H1 (cell line): ENCODE data around the gene RFPL1. TPM values are rescaled to one million over a fixed set of nuclear protein-coding genes. Genes with fewer than 3 reads are reported as not detected.

Experiments
- CTCF ChIA-PET: fragments of 300-600 bp; sonication (Branson Sonifier 250); formaldehyde crosslinking; loops from one replicate; lab custom pipeline; 2021; ENCODE audit not compliant: partially characterized antibody; lab: Charles Lee
- POLR2A ChIA-PET: fragments of 300-600 bp; sonication (Branson Sonifier 250); formaldehyde crosslinking; loops from one replicate; lab custom pipeline; 2021; ENCODE audit warnings: inconsistent platforms; ENCODE audit not compliant: partially characterized antibody; lab: Charles Lee
- DNase-seq, 2 experiments: peaks; one replicate each; pipeline versions ENCODE4 v3.0.0 to v3.0.0-alpha.2; 2010 to 2022; ENCODE audit warnings: low spot score in 2 of 2, low read depth in 1 of 2, mixed read lengths in 1 of 2
- FAIRE-seq: peaks from 2 replicates; lab custom pipeline; 2011; peaks lifted over from hg19 to GRCh38; lab: Jason Lieb, UNC
- H2AFZ ChIP-seq: 2 replicates; pipeline ENCODE4 v1.8.1; 2012; ENCODE audit warnings: low read length, inconsistent platforms
- H2AK5ac ChIP-seq: 2 replicates; pipeline ENCODE4 v1.6.1; 2013; ENCODE audit warnings: low read depth, low read length
- H2BK120ac ChIP-seq: replicated peaks from 2 replicates; pipeline ENCODE3; 2013; ENCODE audit warnings: low read depth, low read length, inconsistent platforms
- H2BK12ac ChIP-seq: 2 replicates; pipeline ENCODE4 v1.6.1; 2013; ENCODE audit warnings: low read depth, low read length
- H2BK15ac ChIP-seq: 2 replicates; pipeline ENCODE4 v1.6.1; 2013; ENCODE audit warnings: low read length
- H2BK20ac ChIP-seq: 2 replicates; pipeline ENCODE4 v1.6.1; 2013; ENCODE audit warnings: low read length
- H2BK5ac ChIP-seq: 2 replicates; pipeline ENCODE4 v1.6.1; 2013; ENCODE audit warnings: low read depth, low read length
- H3K14ac ChIP-seq: 2 replicates; pipeline ENCODE4 v1.6.1; 2013; ENCODE audit warnings: inconsistent platforms; ENCODE audit not compliant: insufficient read length
- H3K18ac ChIP-seq: 2 replicates; pipeline ENCODE4 v1.6.1; 2013; ENCODE audit warnings: low read length; ENCODE audit errors: extremely low read depth
- H3K23ac ChIP-seq: 2 replicates; pipeline ENCODE4 v1.6.1; 2013; ENCODE audit warnings: inconsistent platforms; ENCODE audit not compliant: insufficient read length
- H3K23me2 ChIP-seq: 2 replicates; pipeline ENCODE4 v1.6.1; 2013; ENCODE audit warnings: low read depth, low read length
- H3K27ac ChIP-seq: 2 replicates; pipeline ENCODE4 v1.6.1; 2011; ENCODE audit warnings: low read depth, low read length, inconsistent platforms
- H3K27me3 ChIP-seq, 4 experiments: replicated peaks in 1 of 4; 1 replicate in 1 of 4; 2 replicates in 3 of 4; pipeline versions ENCODE4 v1.6.1 to v1.8.1; 2011 to 2013; ENCODE audit warnings: low read length in 3 of 4, mild to moderate bottlenecking in 3 of 4, inconsistent platforms in 2 of 4, mixed read lengths in 2 of 4, moderate library complexity in 1 of 4; ENCODE audit not compliant: control insufficient read depth in 3 of 4, insufficient read depth in 3 of 4; ENCODE audit errors: extremely low read depth in 1 of 4
- H3K36me3 ChIP-seq, 4 experiments: 2 replicates each; pipeline versions ENCODE4 v1.6.1 to v1.8.1; 2011 to 2013; ENCODE audit warnings: mild to moderate bottlenecking in 4 of 4, low read length in 3 of 4, moderate library complexity in 2 of 4, control low read depth in 1 of 4, inconsistent platforms in 1 of 4; ENCODE audit not compliant: insufficient read depth in 4 of 4, control insufficient read depth in 2 of 4
- H3K4ac ChIP-seq: replicated peaks from 2 replicates; pipeline ENCODE3; 2013; ENCODE audit warnings: low read length, low read depth, mixed read lengths, inconsistent platforms; ENCODE audit not compliant: insufficient read length
- H3K4me1 ChIP-seq, 4 experiments: replicated peaks in 1 of 4; 1 replicate in 1 of 4; 2 replicates in 3 of 4; pipeline versions ENCODE4 v1.6.1 to v1.8.1; 2011 to 2013; ENCODE audit warnings: low read length in 3 of 4, inconsistent platforms in 2 of 4, mixed read lengths in 1 of 4; ENCODE audit not compliant: insufficient read depth in 4 of 4, control insufficient read depth in 3 of 4
- H3K4me2 ChIP-seq, 2 experiments: 2 replicates each; pipeline versions ENCODE4 v1.6.1 to v1.8.1; 2011 to 2013; ENCODE audit warnings: low read depth in 2 of 2, low read length in 2 of 2, control low read depth in 1 of 2, inconsistent platforms in 1 of 2, mild to moderate bottlenecking in 1 of 2; ENCODE audit not compliant: insufficient read depth in 1 of 2
- H3K4me3 ChIP-seq, 4 experiments: fragments of 200-600, 300-600 bp in 1 of 4; sonication (generic), shearing (Covaris generic), sonication (Bioruptor Twin) in 1 of 4; 2 replicates each; pipeline versions ENCODE4 v1.5.1 to v1.8.1; 2011 to 2016; ENCODE audit warnings: low read length in 4 of 4, low read depth in 3 of 4, control low read depth in 2 of 4, inconsistent platforms in 2 of 4, mild to moderate bottlenecking in 2 of 4, mixed read lengths in 1 of 4, moderate library complexity in 1 of 4; ENCODE audit not compliant: insufficient read depth in 2 of 4; ENCODE audit errors: extremely low read depth in 1 of 4
- H3K56ac ChIP-seq: replicated peaks from 2 replicates; pipeline ENCODE3; 2013; ENCODE audit warnings: low read depth, mild to moderate bottlenecking, mixed read lengths, low read length, inconsistent platforms; ENCODE audit not compliant: insufficient read length
- H3K79me1 ChIP-seq: 2 replicates; pipeline ENCODE4 v1.6.1; 2013; ENCODE audit warnings: low read depth, low read length, control low read depth
- H3K79me2 ChIP-seq, 2 experiments: 2 replicates each; pipeline versions ENCODE4 v1.6.1 to v1.8.1; 2012 to 2013; ENCODE audit warnings: low read length in 2 of 2, mild to moderate bottlenecking in 2 of 2, inconsistent platforms in 1 of 2; ENCODE audit not compliant: insufficient read depth in 2 of 2, control insufficient read depth in 1 of 2
- H3K9ac ChIP-seq, 4 experiments: replicated peaks in 1 of 4; 1 replicate in 1 of 4; 2 replicates in 3 of 4; pipeline versions ENCODE4 v1.6.1 to v1.8.1; 2011 to 2013; ENCODE audit warnings: low read depth in 3 of 4, low read length in 3 of 4, control low read depth in 2 of 4, mild to moderate bottlenecking in 2 of 4, moderate library complexity in 2 of 4, inconsistent platforms in 1 of 4; ENCODE audit errors: extremely low read depth in 1 of 4
- H3K9me3 ChIP-seq, 2 experiments: 2 replicates each; pipeline versions ENCODE4 v1.6.1 to v1.8.1; 2012 to 2013; ENCODE audit warnings: mild to moderate bottlenecking in 2 of 2, moderate library complexity in 2 of 2, control low read depth in 1 of 2, inconsistent platforms in 1 of 2, low read depth in 1 of 2, low read length in 1 of 2, mixed read lengths in 1 of 2; ENCODE audit not compliant: insufficient read depth in 2 of 2
- H4K20me1 ChIP-seq, 2 experiments: replicated peaks in 1 of 2; 2 replicates each; pipeline versions ENCODE3 to v1.8.1; 2011 to 2013; ENCODE audit warnings: inconsistent platforms in 2 of 2, low read length in 2 of 2, mild to moderate bottlenecking in 1 of 2; ENCODE audit not compliant: insufficient read depth in 2 of 2, control insufficient read depth in 1 of 2
- H4K5ac ChIP-seq: 2 replicates; pipeline ENCODE4 v1.6.1; 2013; ENCODE audit warnings: low read length, low read depth, mixed read lengths, inconsistent platforms; ENCODE audit not compliant: insufficient read length
- H4K8ac ChIP-seq: 2 replicates; pipeline ENCODE4 v1.8.0; 2013; ENCODE audit warnings: mild to moderate bottlenecking, moderate library complexity, low read length, inconsistent platforms; ENCODE audit not compliant: insufficient read depth; ENCODE audit errors: extremely low read depth
- H4K91ac ChIP-seq: replicated peaks from 2 replicates; pipeline ENCODE3; 2013; ENCODE audit warnings: low read length, mixed read lengths, inconsistent platforms; ENCODE audit not compliant: insufficient read length
- ASH2L ChIP-seq: fragments of 200-600, 300-600 bp; sonication (generic); IDR thresholded peaks from one replicate; pipeline ENCODE4 v1.7.1; 2017; ENCODE audit warnings: low read length
- CBX8 ChIP-seq: fragments of 300-800, 300-1000 bp; sonication (generic); IDR thresholded peaks from 2 replicates; pipeline ENCODE4 v1.7.1; 2016; ENCODE audit warnings: low read depth, low read length, borderline replicate concordance
- CREB1 ChIP-seq: IDR thresholded peaks from 2 replicates; pipeline ENCODE4 v1.6.1; 2012; ENCODE audit warnings: inconsistent platforms
- E2F6 ChIP-seq: IDR thresholded peaks from 2 replicates; pipeline ENCODE4 v1.6.1; 2012; ENCODE audit warnings: inconsistent platforms
- GTF2F1 ChIP-seq: IDR thresholded peaks from 2 replicates; pipeline ENCODE4 v1.6.1; 2012; ENCODE audit warnings: low read depth, low read length, improper control_type of control experiment, borderline replicate concordance
- PHF8 ChIP-seq: fragments of 200-600 bp; sonication (generic); conservative IDR thresholded peaks from 2 replicates; pipeline ENCODE4 v1.7.1; 2012; ENCODE audit warnings: low read depth, mild to moderate bottlenecking, inconsistent platforms, low read length, moderate library complexity
- SAP30 ChIP-seq: fragments of 300-600 bp; sonication (generic); IDR thresholded peaks from 2 replicates; pipeline ENCODE4 v1.7.1; 2012; ENCODE audit warnings: low read length, moderate library complexity, mild to moderate bottlenecking, inconsistent platforms; ENCODE audit not compliant: insufficient read depth, insufficient replicate concordance
- SIX5 ChIP-seq: IDR thresholded peaks from 2 replicates; pipeline ENCODE4 v1.6.1; 2011; ENCODE audit warnings: mild to moderate bottlenecking, low read depth, low read length
- SP2 ChIP-seq: IDR thresholded peaks from 2 replicates; pipeline ENCODE4 v1.6.1; 2012; ENCODE audit warnings: mild to moderate bottlenecking, low read length, inconsistent platforms
- TAF1 ChIP-seq: IDR thresholded peaks from 2 replicates; pipeline ENCODE4 v1.6.1; 2011; ENCODE audit warnings: mild to moderate bottlenecking, low read depth, low read length
- TBP ChIP-seq: IDR thresholded peaks from 2 replicates; pipeline ENCODE4 v1.6.1; 2011; ENCODE audit warnings: low read depth, low read length, improper control_type of control experiment
- ZNF274 ChIP-seq: IDR thresholded peaks from 2 replicates; pipeline ENCODE4 v1.7.0; 2012; ENCODE audit warnings: low read length, borderline replicate concordance; ENCODE audit errors: extremely low read depth
- WGBS, 2 experiments: shearing (Covaris generic) in 1 of 2; methylation state at CpG; one replicate each; pipeline versions ENCODE4 v1.1.6 to v1.1.7; 2013 to 2015; ENCODE audit warnings: low lambda C conversion rate in 2 of 2, mixed read lengths in 2 of 2, inconsistent platforms in 1 of 2, low coverage in 1 of 2, missing lambda C conversion rate in 1 of 2; ENCODE audit not compliant: insufficient replicate concordance in 2 of 2, insufficient coverage in 1 of 2, insufficient read length in 1 of 2; ENCODE audit errors: extremely low coverage in 1 of 2, missing lambda C conversion rate in 1 of 2; 5-methylcytosine and 5-hydroxymethylcytosine counted together
- polyA plus RNA-seq, 7 experiments: library from polyadenylated mRNA; depleted of rRNA in 3 of 7; stranded (reverse) in 5 of 7; unstranded in 2 of 7; fragments of >200 nt in 5 of 7; fragments of 200-250 nt in 2 of 7; gene quantifications; 1 replicate in 5 of 7; 2 replicates in 1 of 7; 4 replicates in 1 of 7; pipeline versions ENCODE4 v1.2.1 to v1.2.3, GENCODE V29; 2011 to 2013; ENCODE audit warnings: missing spikeins in 2 of 7, mixed read lengths in 2 of 7
- total RNA-seq: library from RNA; stranded (reverse); fragmentation: NEBNext Ultra II Directional; extraction: Animal tissue kit (Norgen Biotek cat#: 25700); gene quantifications from 2 replicates; pipeline ENCODE4 v1.2.1, GENCODE V29; 2021

RFPL1 gene
- total and polyA plus RNA-seq, 2 of the 8 experiments (the other 6 are each of a cell fraction or from before 2014, with no cell fraction given): not detected

GRCh38 chr22:29435236-29436136, 2.9 kb upstream of the RFPL1 start:
- no peak overlapping the region for H4K5ac ChIP-seq
- H3K27ac ChIP-seq: no peak overlapping the region
- no peak overlapping the region for H2BK15ac ChIP-seq
- no peak overlapping the region for H3K4ac ChIP-seq
- no peaks in the 10 kb centered on the region for H3K27me3 ChIP-seq
- no peak overlapping the region for H2BK12ac ChIP-seq
- ChIA-PET POLR2A (interaction anchor here (0.9 to 1.4 kb wide), 2 partner anchors 9 to 14 kb away, joined by 3 to 6 read pairs; no protein-coding TSS in a partner anchor), CTCF (interaction anchor here (1.0 to 1.5 kb wide), 2 partner anchors 46 to 88 kb away, joined by 3 read pairs; no protein-coding TSS in a partner anchor)
- no peak overlapping the region for H4K8ac ChIP-seq
- 0 out of 2 replicates have a peak overlapping the region, but pooled peaks have one; percentile 85 for H2AFZ ChIP-seq
- H3K23ac ChIP-seq: no peak overlapping the region
- no peak overlapping the region for H2BK20ac ChIP-seq
- H2AK5ac ChIP-seq: no peak overlapping the region
- no peaks in the 10 kb centered on the region for H4K20me1 ChIP-seq
- H3K36me3 ChIP-seq: no peaks in the 10 kb centered on the region
- H3K14ac ChIP-seq: no peak overlapping the region
- no peaks in the 10 kb centered on the region for H3K9me3 ChIP-seq
- no peaks in the 10 kb centered on the region for H3K79me1 ChIP-seq
- H3K18ac ChIP-seq: no peak overlapping the region
- WGBS, 2 experiments: 80% methylated on average over 5 of the region's 5 CpGs; no CpG with 5 or more reads in 1 of the 2 experiments
- no peak overlapping the region for H4K91ac ChIP-seq
- no peak overlapping the region for H3K9ac ChIP-seq
- H2BK120ac ChIP-seq: no peak overlapping the region
- H3K23me2 ChIP-seq: no peaks in the 10 kb centered on the region
- H3K79me2 ChIP-seq: no peaks in the 10 kb centered on the region
- peaks cover 0 to 4% (median 0%) of the 10 kb centered on the region in 4 experiments; a peak in 1 of 7 replicates for H3K4me1 ChIP-seq
- no peak overlapping the region for H3K4me3 ChIP-seq
- DNase-seq (no peak), FAIRE-seq (no peak)
- no peak overlapping the region for H3K4me2 ChIP-seq
- H3K56ac ChIP-seq: no peak overlapping the region
- H2BK5ac ChIP-seq: no peak overlapping the region
- no peak for TF ChIP-seq ASH2L
- TF ChIP-seq CBX8: no peak
- TF ChIP-seq SP2: no peak
- TF ChIP-seq GTF2F1: no peak
- TF ChIP-seq SAP30: no peak
- no peak for TF ChIP-seq E2F6
- TF ChIP-seq SIX5: no peak
- TF ChIP-seq TAF1: no peak
- TF ChIP-seq TBP: no peak
- TF ChIP-seq CREB1: no peak
- no peak for TF ChIP-seq ZNF274
- TF ChIP-seq PHF8: no peak
